Astrocyte of the spinal cord (primary cell): ENCODE measurements around the gene MBD5.
"Not testable (repeated sequence)": the region's sequence is repeated elsewhere in the genome, so short reads cannot be mapped to it uniquely, and the experiment has no call there.

Experiments used
- DNase-seq: peaks from one replicate; pipeline ENCODE4 v3.0.0; 2011; ENCODE audit warnings: low read depth, low spot score
- H3K4me3 ChIP-seq: 2 replicates; pipeline ENCODE4 v1.5.1; 2011; ENCODE audit warnings: low read depth, mild to moderate bottlenecking, low read length, moderate library complexity
- CTCF ChIP-seq: IDR thresholded peaks from 2 replicates; pipeline ENCODE4 v1.5.1; 2012; ENCODE audit warnings: low read depth, mild to moderate bottlenecking, low read length, inconsistent platforms
- in situ Hi-C: cut with HindIII; loops from 2 replicates; pipeline ENCODE4 v1.10.0; 2017; ENCODE audit warnings: low sequenced_read_pairs

The MBD5 gene

GRCh38 chr2:147996828-147997227 is 24.1 kb upstream of the MBD5 start:
- TF ChIP-seq CTCF, result no peak
- no peak overlapping the region for H3K4me3 ChIP-seq
- in situ Hi-C loops, result no loop called here
- DNase-seq, result no peak

- DNase-seq, result no peak
- no peak for TF ChIP-seq CTCF
- H3K4me3 ChIP-seq, result no peak overlapping the region
- in situ Hi-C loops, result no loop called here
Observed at GRCh38 chr2:147998203-147998602, 22.7 kb upstream of the MBD5 start.

- no peak for DNase-seq
- in situ Hi-C loops, result no loop called here
- no peak for TF ChIP-seq CTCF
- no peak overlapping the region for H3K4me3 ChIP-seq
Observed at GRCh38 chr2:147999126-147999525, 21.8 kb upstream of the MBD5 start.

GRCh38 chr2:148000095-148000494 is 20.8 kb upstream of the MBD5 start:
- TF ChIP-seq CTCF, result no peak
- no peak for DNase-seq
- in situ Hi-C loops, result no loop called here
- no peak overlapping the region for H3K4me3 ChIP-seq

GRCh38 chr2:148002420-148002819 is 18.5 kb upstream of the MBD5 start:
- in situ Hi-C loops, DNase-seq, H3K4me3 ChIP-seq: not testable (repeated sequence)

- in situ Hi-C loops, result no loop called here
- H3K4me3 ChIP-seq, result no peak overlapping the region
- DNase-seq, result no peak
- TF ChIP-seq CTCF, result no peak
Observed at GRCh38 chr2:148006249-148007007, 14.5 kb upstream of the MBD5 start.

- H3K4me3 ChIP-seq, result no peak overlapping the region
- DNase-seq, result no peak
- in situ Hi-C loops, result no loop called here
- no peak for TF ChIP-seq CTCF
Observed at GRCh38 chr2:148007219-148007900, 13.5 kb upstream of the MBD5 start.

- DNase-seq, in situ Hi-C loops: not testable (repeated sequence)
Observed at GRCh38 chr2:148008411-148008810, 12.5 kb upstream of the MBD5 start.

More at GRCh38 chr2:148008411-148008810, 12.5 kb upstream of the MBD5 start:
- not testable (repeated sequence) for H3K4me3 ChIP-seq
